GM12864 (cell line): ENCODE measurements around the gene UNC13D.
"Not testable (repeated sequence)": the region's sequence is repeated elsewhere in the genome, so short reads cannot be mapped to it uniquely, and the experiment has no call there.

ENCODE experiments used
- DNase-seq: peaks from one replicate; pipeline ENCODE4 v3.0.0-alpha.2; 2011; ENCODE audit warnings: low read depth
- H3K4me3 ChIP-seq: 2 replicates; pipeline ENCODE4 v1.5.1; 2011; ENCODE audit warnings: mild to moderate bottlenecking, low read depth, low read length, control low read depth
- CTCF ChIP-seq: IDR thresholded peaks from 2 replicates; pipeline ENCODE4 v1.5.1; 2011; ENCODE audit warnings: low read depth, mild to moderate bottlenecking, moderate library complexity, low read length, control low read depth, inconsistent platforms; ENCODE audit errors: missing control alignments

Gene UNC13D

GRCh38 chr17:75856062-75856756, 12.0 kb upstream of the UNC13D start:
- no peak for DNase-seq
- peak overlapping the region; percentile 75 for H3K4me3 ChIP-seq
- TF ChIP-seq CTCF, result no peak

GRCh38 chr17:75855310-75856061, 11.3 kb upstream of the UNC13D start, which contains the start of gene WBP2:
Gene WBP2, minus strand, starts transcription at chr17:75855335. Its CDS starts 38 bp downstream, at chr17:75855297.
- peak within 1 kb of the TSS; percentile 75 for H3K4me3 ChIP-seq
- peak; percentile 36 for TF ChIP-seq CTCF
- peak; percentile 100 for DNase-seq

- TF ChIP-seq CTCF, result peak; percentile 16
- no peak for DNase-seq
- peak overlapping the region; percentile 58 for H3K4me3 ChIP-seq
These were observed 10.7 kb upstream of the UNC13D start for GRCh38 chr17:75854881-75855309.

GRCh38 chr17:75854101-75854748, 10.0 kb upstream of the UNC13D start:
- no peak for TF ChIP-seq CTCF
- peak overlapping the region; percentile 58 for H3K4me3 ChIP-seq
- no peak for DNase-seq

- no peak overlapping the region for H3K4me3 ChIP-seq
- DNase-seq, result no peak
- no peak for TF ChIP-seq CTCF
These were observed 9.2 kb upstream of the UNC13D start for GRCh38 chr17:75853433-75853832.

- not testable (repeated sequence) for DNase-seq, H3K4me3 ChIP-seq
These were observed 7.4 kb upstream of the UNC13D start for GRCh38 chr17:75851693-75851991.

GRCh38 chr17:75850928-75851692, 6.9 kb upstream of the UNC13D start:
- no peak for DNase-seq
- H3K4me3 ChIP-seq, result no peak overlapping the region
- no peak for TF ChIP-seq CTCF
